Fibroblast of skin of right biceps (primary cell): ENCODE data around the gene RHOT2.
A peak's percentile ranks its signal among the peaks of the same experiment; 100 is the strongest.

ENCODE experiments used
- DNase-seq: peaks from one replicate; pipeline ENCODE4 v3.0.0-alpha.2; 2013

Gene RHOT2

DNA sequence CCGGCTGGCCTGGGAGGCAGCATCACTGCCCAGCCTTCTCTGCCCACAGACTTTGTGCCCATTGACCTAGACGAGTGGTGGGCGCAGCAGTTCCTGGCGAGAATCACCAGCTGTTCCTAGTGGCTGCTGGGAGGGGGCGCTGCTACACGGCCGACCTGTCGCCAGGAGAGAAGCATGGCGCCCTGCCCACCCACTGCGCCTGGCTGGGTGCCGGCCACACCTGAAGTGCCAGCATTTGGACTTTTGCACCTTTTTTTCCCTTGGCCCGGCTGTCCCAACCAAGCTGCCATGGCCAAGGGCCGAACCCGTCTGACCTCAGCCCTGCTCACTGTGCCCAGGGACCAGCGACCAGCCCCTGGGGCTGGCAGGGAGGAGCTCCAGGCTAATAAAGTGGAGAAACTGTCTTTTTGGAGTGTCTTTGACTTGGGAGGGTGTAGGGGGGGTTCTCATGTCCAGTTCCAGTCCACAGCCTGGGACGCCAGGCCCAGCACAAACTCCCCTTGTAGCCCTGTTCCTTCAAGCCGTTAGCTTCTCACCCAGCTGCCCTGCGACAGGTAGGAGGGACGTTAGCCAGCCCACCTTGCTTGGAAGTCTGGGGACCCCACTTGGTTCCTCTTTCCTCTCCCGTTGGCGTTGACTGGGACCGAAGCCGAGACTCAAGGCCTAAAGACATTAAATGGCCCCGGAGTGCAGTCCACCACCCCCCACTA, 19.7 kb upstream of the RHOT2 start:
- peak; percentile 22 for DNase-seq

DNA sequence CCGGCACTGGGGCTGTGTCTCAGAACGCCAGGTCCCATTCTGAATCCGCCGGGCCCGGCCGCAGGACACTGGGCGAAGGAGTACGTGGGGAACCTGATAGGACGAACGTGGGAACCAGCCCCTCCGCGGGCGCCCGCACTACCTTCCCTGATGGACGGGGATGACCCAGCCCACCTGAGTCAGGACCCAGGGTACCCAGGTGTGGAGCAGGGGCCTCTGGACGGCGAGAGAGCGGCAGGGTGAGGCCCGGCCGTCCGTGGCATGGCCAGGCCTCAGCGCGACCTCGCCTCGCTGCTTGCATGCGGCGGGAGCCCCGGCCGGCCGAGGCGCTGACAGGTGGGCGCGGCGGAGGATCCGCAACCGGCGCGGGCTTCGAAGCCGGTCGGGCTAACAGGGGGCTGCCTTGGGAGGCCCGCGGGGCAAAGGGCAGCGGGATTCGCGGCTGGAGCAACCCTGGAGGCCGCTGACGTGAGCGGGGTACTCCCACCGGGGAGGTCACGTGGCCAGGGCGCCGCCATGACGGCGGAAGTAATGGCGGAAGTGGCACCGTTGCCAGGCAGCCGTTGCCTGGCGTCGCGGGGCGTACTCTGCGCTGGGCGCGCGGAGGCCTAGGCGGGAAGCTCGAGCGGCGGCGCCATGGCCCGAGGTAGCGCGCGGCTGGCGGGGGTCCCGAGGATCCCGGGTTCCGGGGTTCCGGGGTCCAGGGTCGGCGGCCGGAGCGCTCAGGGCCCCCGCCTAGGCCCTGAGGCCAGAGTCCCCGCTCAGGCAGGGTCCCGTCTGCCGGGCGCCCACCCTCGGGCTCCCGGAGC, 18.9 kb upstream of the RHOT2 start, which contains the start of gene WDR90:
WDR90 (plus strand) TSS at position 585 of the 809 bp plus-strand sequence; CDS start at position 637, 52 bp downstream.
- DNase-seq = peak; percentile 91

DNA sequence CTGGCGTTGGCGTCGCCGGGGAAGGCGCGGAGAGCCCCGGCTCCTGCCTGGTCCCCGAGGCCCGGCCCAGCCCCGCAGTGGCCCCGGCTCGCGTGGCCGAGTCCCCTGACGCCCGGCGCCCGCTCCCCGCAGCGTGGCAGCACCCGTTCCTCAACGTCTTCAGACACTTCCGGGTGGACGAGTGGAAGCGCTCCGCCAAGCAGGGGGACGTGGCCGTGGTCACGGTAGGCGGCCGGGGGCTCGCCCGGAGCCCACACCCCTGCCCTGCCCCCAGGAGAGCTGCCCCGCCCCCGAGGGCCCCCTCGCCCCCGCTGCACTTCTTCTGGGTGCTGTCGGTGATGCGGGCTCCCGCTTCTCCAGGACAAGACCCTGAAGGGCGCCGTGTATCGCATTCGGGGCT, 18.3 kb upstream of the RHOT2 start:
- no peak for DNase-seq

DNA sequence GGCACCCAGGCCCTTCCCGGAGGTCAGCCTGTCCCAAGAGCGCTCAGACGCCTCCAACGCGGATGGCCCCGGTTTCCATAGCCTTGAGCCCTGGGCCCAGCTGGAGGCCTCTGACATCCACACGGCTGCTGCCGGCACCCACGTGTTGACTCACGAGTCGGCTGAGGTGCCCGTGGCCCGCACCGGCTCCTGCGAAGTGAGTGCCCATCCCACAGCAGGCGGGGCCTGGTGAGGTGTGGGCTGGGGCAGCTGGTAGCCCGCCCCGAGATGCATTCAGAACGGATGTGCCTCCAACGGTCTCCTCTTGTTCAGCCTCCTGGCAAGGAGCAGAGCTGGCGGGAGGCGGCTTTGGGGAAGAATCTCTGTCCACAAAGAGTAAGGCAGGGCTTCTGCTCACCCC, 16.1 kb upstream of the RHOT2 start:
- DNase-seq = no peak

DNA sequence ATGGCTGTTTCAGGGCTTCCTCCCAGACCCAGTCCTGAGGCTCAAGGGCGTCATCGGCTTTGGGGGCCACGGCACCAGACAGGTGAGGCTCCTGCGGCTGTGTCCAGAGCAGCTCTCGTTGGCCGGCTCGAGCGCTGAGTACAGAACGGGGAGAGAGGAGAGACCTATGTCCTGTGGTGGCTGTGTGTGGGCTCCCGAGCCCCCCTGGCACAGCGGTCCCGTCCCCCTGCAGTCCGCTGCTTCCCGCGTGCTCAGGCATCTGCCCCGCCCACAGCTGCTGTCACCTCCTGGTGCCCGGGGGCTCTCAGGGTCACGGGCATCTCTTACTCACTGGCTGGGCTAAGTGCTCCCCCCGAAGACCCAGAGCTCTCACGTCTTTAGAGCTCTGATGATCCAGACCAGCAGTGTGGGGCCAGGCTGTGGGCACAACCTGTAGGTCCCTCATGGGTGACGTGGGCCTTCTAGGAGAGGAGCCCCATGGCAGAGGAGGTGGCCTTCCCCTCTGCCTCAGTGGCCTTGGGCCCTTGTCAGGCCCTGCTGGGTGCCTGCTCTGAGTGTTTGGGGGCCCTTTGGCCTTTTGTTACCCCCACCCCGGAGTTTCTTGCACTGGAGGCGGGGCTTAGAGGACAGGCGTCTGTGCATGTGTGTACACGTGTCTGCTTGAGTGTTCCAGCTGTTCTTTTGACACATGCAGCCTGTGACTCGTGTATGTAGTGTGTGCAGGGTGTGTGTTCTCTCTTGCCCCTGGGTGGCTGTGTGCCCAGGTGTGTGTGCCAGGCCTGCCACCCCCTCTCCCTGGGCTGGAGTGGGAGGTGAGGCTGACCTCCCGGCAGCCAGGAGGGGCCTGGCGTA, 15.3 kb upstream of the RHOT2 start:
- no peak for DNase-seq

DNA sequence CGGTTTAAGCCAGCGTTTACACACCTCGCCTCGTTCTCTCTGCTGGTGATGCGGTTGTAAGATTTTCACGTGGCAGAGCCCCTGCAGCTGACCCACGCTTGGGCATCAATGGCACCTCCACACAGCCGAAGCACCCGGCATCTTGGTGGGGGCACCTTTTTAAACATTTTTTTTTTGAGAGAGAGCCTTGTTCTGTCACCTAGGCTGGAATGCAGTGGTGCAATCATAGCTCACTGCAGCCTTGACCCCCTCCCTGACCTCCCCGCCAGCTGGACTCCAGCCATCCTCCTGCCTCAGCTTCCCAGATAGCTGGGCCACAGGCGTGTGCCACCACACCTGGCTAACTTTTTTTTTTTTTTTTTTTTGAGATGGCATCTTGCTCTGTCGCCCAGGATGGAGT, 13.9 kb upstream of the RHOT2 start:
- DNase-seq = no peak

DNA sequence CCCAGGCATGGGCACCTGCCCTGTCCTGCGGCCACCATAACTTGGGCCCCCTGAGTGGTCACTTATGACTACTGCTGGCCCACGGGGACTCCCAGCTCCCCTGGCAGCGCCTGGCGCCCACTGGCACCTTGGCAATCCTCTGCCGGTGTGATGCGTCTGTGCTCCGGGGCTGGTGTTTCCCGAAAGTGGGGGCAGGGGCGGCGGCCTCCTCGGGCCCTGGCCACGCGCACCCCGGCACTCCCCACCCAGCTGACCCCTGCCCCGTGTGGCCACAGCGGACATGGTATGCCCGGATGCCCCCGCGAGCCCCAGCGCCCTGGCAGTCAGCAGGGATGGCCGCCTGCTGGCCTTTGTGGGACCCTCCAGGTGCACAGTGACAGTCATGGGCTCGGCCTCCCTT, 10.4 kb upstream of the RHOT2 start:
- DNase-seq = no peak

DNA sequence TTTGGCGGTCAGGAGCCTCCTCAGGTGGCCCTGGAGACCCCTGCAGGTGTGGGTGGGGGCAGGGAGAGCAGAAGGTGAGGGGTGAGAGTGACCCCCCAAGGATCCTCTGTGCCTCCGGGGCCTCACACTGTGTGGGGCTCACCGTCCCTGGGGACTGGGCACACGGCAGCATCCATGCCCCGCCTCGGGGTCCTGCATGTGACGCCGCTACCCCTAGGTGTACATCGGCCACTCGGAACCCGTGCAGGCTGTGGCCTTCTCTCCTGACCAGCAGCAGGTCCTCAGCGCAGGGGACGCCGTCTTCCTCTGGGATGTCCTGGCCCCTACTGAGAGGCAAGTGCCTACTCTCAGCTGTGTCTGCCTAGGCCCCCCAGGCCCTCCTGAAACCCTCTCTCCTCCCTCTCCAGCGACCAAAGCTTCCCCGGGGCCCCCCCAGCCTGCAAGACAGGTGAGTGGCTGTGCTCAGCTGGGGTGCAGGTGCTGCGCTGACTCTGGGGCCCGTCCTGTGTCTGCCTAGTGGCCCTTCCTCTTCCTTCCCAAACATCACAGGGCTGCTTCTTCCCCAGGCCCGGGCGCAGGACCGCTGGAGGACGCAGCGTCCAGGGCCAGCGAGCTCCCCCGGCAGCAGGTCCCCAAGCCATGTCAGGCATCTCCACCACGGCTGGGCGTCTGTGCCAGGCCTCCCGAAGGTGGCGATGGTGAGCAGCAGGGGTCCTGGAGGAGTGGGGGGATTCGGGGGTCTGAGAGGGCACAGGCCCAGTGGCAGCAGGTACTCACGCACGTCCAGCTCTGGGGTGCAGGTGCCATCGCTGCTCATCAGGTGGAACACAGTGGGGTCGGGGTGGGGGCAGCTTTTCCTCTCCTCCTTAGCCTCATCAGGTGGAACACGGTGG, 9.0 kb upstream of the RHOT2 start:
- DNase-seq = no peak

DNA sequence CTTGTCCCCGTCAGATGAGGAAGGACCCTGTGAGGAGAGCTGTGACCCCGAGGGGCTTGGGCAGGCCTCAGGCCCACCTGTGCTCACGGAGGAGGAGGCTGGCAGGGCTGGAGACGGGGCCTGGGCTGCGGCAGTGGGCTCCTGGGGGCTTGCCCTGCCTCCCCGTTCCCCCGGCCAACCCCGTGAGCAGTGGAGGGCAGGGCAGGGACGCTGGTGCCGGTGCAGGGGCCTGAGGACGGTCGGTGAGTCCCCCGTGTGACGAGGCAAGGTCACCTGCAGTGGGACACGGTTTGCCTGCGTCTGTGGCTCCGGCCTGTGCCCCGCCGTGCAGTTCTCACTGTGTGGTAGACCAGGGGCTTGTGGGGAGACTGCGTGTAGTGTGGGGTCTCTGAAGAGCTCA, 8.3 kb upstream of the RHOT2 start:
- no peak for DNase-seq

DNA sequence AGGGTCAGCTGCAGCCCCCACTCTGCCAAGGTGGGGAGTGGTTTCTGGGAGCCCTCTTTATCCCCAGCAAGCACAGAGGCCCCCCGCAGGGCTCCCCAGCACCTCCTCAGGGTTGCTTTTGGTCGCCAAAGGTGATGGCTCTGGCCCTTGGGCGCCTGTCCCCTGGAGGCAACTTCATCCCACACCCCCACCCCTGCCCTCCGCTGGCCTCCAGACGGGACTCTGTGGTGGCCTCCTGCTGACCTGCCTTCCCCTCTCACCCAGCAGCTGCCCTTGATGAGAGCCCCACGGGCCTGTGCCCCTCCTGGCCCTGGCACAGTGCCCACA, 7.8 kb upstream of the RHOT2 start:
- no peak for DNase-seq

DNA sequence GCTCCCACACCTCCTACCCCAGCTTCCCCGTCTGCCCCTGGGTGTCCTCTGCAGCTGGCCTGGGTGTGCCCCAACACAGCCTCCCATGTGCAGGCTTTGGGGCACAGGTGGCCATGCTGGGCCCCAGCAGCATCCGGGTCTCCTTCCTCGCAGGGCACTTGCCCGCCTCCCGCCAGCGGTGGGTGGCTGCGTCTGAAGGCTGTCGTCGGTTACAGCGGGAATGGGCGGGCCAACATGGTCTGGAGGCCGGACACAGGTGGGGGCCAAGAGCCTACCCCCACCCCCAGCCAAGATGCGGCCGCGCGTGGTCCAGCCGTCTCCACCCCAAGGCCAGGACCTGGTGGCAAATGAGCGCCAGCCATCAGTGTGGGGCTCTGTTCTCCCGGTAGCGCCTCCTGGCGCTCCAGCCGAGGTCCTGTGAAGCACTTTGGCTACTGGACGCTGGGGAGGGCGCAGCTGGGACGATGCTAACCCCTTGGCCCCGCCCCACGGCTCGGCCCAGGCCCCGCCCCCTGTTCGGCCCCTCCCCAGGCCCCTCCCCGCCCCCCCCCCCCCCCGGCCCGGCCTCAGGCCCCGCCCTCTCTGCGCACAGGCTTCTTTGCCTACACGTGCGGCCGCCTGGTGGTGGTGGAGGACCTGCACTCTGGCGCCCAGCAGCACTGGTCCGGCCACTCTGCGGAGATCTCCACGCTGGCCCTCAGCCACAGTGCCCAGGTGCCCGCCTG, 7.3 kb upstream of the RHOT2 start:
- DNase-seq = peak; percentile 77

DNA sequence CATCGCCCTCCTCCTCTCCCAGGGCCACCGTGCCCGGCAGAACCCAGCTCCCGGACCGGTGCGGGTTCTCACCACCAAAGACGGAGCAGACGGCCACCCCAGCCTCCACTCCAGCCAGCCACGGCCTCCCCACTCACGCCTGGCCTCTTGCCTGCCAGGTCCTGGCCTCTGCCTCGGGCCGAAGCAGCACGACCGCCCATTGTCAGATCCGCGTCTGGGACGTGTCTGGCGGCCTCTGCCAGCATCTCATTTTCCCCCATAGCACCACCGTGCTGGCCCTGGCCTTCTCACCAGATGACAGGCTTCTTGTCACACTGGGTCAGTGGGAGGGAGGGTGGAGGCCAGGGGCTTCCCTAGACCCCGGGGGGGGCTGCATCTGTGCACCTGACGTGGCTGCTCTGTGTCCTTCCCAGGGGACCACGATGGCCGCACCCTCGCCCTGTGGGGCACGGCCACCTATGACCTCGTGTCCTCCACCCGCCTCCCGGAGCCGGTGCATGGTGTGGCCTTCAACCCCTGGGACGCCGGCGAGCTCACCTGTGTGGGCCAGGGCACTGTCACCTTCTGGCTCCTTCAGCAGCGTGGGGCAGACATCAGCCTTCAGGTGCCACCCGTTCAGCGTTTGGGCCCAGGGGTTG, 6.6 kb upstream of the RHOT2 start:
- no peak for DNase-seq

DNA sequence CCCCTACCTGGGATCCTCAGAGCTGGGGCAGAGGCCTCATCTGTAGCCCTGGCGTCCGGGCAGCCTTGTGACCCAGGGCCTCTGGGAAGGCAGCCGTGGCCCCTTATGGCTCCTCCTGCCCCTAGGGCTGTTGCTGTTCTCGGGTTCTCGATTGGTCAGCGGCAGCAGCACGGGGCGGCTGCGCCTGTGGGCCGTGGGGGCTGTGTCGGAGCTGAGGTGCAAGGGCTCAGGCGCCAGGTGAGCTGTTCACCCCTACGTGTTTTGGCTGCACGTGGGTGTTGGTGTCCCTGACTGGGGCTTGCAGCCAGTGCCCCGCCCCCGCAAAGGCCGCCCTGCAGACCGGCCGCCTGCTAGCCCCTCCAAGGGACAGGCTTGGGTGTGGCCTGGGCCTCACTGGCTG, 5.8 kb upstream of the RHOT2 start:
- DNase-seq = no peak

DNA sequence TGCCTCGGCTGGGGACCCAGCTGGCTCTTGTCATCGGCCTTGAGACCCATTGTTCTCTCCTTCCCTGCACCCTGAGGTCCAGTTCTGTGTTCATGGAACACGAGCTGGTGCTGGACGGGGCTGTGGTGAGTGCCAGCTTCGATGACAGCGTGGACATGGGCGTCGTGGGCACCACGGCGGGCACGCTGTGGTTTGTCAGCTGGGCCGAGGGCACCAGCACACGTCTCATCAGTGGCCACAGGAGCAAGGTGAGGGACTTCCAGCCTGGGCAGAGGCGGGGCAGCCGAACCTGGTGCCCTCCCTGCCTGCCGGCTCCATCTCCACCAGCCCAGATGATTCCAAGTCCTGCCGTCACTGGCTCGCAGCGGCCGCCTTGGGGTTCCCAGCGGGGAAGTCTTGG, 5.3 kb upstream of the RHOT2 start:
- DNase-seq = no peak

DNA sequence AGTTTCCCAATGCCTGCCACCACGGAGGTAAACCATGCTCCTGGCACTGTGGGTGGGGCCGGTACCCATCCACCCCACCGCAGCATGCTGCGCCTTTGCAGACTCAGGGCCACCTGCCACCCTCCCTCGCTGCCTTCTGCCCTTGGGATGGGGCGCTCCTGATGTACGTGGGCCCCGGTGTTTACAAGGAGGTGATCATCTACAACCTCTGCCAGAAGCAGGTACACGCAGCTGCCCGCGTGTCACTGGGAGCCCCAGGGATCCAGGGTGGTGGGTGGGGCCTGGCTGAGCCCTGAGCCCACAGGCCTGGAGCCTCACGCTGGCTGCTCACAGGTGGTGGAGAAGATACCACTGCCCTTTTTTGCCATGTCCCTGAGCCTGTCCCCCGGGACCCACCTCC, 1.4 kb upstream of the RHOT2 start:
- DNase-seq = no peak

DNA sequence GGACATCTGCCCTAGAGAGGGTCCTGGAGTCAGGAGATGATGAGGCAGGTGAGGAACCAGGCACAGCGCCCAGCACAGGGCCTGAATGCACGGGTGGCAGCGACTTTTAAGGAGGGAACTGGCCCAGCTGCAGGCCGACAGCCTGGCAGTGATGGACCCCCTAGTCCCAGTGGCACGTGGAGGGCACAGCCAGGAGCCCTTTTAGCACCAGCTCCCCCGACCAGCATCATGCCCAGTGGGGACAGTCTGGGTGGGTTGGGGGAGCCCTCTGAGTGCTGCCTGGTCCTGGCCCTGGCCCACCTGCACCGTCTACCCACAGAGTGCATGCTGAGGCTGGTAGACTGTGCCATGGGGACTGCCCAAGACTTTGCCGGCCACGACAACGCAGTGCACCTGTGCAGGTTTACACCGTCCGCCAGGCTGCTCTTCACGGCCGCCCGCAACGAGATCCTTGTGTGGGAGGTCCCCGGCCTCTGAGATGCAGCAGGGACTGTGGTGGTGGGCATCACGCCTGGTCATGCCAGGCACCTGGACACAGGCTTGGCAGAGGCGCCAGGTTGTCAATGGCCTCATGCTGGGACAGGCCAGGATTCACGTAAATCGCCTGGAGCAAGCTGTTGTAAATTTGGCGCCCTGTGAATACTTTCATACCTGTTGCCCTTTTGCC, 686 bp upstream of the RHOT2 start:
- no peak for DNase-seq

DNA sequence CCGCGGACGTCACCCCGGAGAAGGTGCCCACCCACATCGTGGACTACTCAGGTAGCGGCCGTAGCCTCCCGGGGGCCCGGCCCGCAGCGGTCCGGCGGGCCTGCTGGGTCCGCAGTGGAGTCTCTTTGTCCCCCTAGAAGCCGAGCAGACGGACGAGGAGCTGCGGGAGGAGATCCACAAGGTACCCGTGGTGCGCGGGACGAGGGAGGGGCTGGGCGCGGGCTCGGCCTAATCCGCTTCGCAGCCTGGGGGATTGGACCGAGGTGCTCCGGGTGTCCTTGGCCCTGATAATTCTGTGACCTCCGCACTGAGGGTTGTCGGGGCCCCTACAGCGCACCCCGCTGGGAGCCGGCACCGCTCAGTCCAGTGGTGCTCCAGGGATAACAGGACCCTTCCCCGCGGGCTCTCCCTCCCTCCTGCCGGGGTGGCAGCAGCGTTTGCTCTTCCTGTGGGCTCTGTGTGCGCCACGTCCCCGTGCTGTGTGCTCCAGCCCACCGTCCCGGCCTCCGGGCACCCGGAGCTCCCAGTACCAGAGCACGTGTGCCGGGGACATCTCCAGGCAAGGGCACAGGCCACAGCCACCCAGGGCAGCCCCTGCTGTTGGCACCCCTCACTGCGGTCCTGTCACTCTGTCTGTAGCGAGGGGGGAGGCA, 713 bp downstream of the RHOT2 start:
- no peak for DNase-seq

DNA sequence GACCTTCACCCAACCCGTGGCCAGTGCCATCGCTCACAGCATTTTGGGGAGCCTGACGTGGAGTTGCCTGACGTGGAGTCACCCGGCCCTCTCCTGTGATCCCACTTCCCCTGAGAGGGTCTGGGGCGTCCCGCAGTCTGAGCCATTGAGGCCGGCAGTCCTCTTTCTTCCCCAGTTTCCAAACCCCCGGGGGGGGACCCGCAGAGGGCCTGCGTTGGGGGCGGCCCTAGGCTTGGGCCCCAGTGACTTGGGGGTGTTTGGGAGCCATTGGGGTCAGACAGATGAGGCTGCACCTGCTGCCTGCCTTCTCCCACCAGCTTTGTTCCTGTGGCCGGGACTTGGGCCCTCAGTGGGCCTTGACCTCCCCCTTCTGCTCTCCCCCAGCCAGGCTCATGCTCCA, 1.7 kb downstream of the RHOT2 start:
- no peak for DNase-seq

DNA sequence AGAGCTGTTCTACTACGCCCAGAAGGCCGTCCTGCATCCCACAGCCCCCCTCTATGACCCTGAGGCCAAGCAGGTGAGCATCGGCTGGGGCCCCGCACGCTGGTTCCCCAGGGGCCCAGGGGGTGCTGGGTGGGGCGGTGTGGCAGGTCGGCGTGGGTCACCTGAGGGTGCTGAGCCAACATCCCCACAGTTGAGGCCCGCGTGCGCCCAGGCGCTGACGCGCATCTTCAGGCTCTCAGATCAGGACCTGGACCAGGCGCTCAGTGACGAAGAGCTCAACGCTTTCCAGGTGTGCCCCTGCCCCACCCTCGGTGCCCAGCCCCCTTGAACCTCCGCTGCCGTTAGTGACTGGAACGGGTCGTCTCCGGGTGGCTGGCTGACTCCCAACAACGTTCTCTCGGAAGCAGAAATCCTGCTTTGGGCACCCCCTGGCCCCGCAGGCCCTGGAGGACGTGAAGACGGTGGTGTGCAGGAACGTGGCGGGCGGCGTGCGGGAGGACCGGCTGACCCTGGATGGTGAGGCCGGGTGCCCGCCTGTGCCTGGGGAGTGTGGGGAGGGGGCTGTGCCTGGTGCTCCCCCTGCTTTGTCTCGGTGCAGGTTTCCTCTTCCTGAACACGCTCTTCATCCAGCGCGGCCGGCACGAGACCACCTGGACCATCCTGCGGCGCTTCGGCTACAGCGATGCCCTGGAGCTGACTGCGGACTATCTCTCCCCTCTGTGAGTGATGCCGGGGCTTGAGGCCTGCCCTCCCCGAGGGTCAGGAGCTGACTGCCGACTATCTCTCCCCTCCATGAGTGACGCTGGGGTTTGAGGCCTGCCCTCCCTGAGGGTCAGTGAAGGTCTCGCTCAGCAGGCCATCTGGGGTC, 2.8 kb downstream of the RHOT2 start:
- no peak for DNase-seq
